Measurements from ENCODE around the gene ERBB4. TPM values are rescaled to one million over a fixed set of nuclear protein-coding genes. Genes with fewer than 3 reads are reported as not detected.

The ERBB4 gene
- total RNA-seq, 1 experiment from 2014 or later, result 0.04 TPM

DNA sequence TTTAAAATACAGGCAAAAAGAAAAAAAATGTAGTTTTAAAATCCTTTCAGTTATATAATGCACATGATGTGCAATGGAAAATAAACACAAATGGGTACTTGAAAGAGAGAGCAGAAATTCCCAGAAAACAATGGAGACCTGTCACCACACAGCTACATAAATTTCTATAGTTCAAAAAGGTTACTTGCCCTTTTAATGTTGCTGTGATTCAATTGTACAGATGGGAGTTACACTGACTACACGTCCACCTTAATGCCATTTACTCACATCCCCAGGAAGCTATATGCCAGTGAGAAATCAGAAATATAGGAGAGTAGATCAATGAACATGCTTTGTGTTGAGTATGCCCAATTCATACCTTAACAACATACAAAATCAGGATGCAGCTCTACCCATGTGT is 269.6 kb downstream of the ERBB4 start:
- Histone ChIP-seq H3K18ac (ENCODE audit: insufficient read length, low read depth, low read length) (no peak overlapping the region), H3K4me2 (ENCODE audit: insufficient read depth, insufficient read length, low read length) (no peak overlapping the region), H3K56ac (ENCODE audit: insufficient read length, low read depth, low read length) (no peak overlapping the region), H2AFZ (ENCODE audit: low read length) (no peak overlapping the region), H3K9me3 (ENCODE audit: control insufficient read depth, low read depth, low read length) (no peaks in the 10 kb centered on the region), H3K79me2 (ENCODE audit: insufficient read depth, low read length) (no peaks in the 10 kb centered on the region), H2BK5ac (ENCODE audit: insufficient read length, low read length) (no peak overlapping the region), H4K91ac (ENCODE audit: insufficient read length, low read depth, low read length) (no peak overlapping the region), H3K79me1 (ENCODE audit: insufficient read depth, low read depth, low read length, poor library complexity, severe bottlenecking) (no peaks in the 10 kb centered on the region), H3K23me2 (ENCODE audit: insufficient read length, low read depth, low read length, poor library complexity, severe bottlenecking) (no peaks in the 10 kb centered on the region), H2BK120ac (ENCODE audit: low read depth, low read length, poor library complexity, severe bottlenecking) (no peak overlapping the region), H4K20me1 (ENCODE audit: control insufficient read depth, insufficient read depth, insufficient read length) (no peaks in the 10 kb centered on the region), H2BK20ac (ENCODE audit: low read depth, low read length, poor library complexity, severe bottlenecking) (no peak overlapping the region), H3K4ac (ENCODE audit: low read depth, low read length) (no peak overlapping the region), H3K27me3 (ENCODE audit: insufficient read depth, low read length) (no peaks in the 10 kb centered on the region; the same call in 1 of the 2 replicates), H3K23ac (ENCODE audit: insufficient read length, low read depth, low read length) (no peak overlapping the region), H3K4me1 (ENCODE audit: insufficient read depth, low read length) (no peaks in the 10 kb centered on the region), H3K27ac (ENCODE audit: insufficient read length, low read depth, low read length) (no peak overlapping the region), H3K9ac (ENCODE audit: extremely low read depth, insufficient read length, low read length) (no peak overlapping the region), H2BK15ac (ENCODE audit: low read depth, low read length) (no peak overlapping the region), H3T11ph (ENCODE audit: low read length) (no peak overlapping the region), H4K8ac (replicated peaks; ENCODE audit: insufficient read length, low read depth, low read length) (no peak overlapping the region), H4K5ac (ENCODE audit: insufficient read length, low read depth, low read length) (no peak overlapping the region), H2AK5ac (ENCODE audit: insufficient read length, low read length) (no peak overlapping the region), H2BK12ac (ENCODE audit: insufficient read length, low read depth, low read length) (no peak overlapping the region), H3K14ac (ENCODE audit: insufficient read depth, low read length) (no peak overlapping the region)
- Mint-ChIP-seq H3K36me3 (ENCODE audit: insufficient read depth in 1 of 3, low read depth in 3 of 3) (no peaks in the 10 kb centered on the region), H3K27ac (no peak overlapping the region), H3K9me3 (no peaks in the 10 kb centered on the region), H3K4me1 (no peaks in the 10 kb centered on the region), H3K4me3 (no peak overlapping the region), H3K27me3 (ENCODE audit: low read depth) (no peaks in the 10 kb centered on the region)
- no peak for DNase-seq
- WGBS (ENCODE audit: extremely low coverage, insufficient read length, low lambda C conversion rate), result no CpG with 5 or more reads among the region's 1 CpG
- TF ChIP-seq, protein P1, sequence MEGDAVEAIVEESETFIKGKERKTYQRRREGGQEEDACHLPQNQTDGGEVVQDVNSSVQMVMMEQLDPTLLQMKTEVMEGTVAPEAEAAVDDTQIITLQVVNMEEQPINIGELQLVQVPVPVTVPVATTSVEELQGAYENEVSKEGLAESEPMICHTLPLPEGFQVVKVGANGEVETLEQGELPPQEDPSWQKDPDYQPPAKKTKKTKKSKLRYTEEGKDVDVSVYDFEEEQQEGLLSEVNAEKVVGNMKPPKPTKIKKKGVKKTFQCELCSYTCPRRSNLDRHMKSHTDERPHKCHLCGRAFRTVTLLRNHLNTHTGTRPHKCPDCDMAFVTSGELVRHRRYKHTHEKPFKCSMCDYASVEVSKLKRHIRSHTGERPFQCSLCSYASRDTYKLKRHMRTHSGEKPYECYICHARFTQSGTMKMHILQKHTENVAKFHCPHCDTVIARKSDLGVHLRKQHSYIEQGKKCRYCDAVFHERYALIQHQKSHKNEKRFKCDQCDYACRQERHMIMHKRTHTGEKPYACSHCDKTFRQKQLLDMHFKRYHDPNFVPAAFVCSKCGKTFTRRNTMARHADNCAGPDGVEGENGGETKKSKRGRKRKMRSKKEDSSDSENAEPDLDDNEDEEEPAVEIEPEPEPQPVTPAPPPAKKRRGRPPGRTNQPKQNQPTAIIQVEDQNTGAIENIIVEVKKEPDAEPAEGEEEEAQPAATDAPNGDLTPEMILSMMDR (conservative IDR thresholded peaks at IDR 0.05), result no peak

All from H9 (cell line).